Skeletal muscle tissue (tissue), 4 donors: ENCODE results near the gene NIPA2. TPM values are rescaled to one million over a fixed set of nuclear protein-coding genes. Genes with fewer than 3 reads are reported as not detected.

Experiments
- H3K27ac ChIP-seq: one replicate; pipeline ENCODE4 v1.7.0; 2013; ENCODE audit warnings: mild to moderate bottlenecking, low read depth, low read length, inconsistent platforms
- H3K27me3 ChIP-seq, 3 donors: one replicate each; pipeline ENCODE4 v1.7.0; 2013; ENCODE audit warnings: low read length in 3 of 3; ENCODE audit not compliant: control insufficient read depth in 3 of 3, insufficient read depth in 3 of 3
- H3K36me3 ChIP-seq, 3 donors: one replicate each; pipeline ENCODE4 v1.7.0; 2013; ENCODE audit warnings: low read length in 3 of 3; ENCODE audit not compliant: control insufficient read depth in 3 of 3, insufficient read depth in 3 of 3
- H3K4me1 ChIP-seq, 3 donors: one replicate each; pipeline ENCODE4 v1.7.0; 2013; ENCODE audit warnings: low read length in 3 of 3, mild to moderate bottlenecking in 3 of 3; ENCODE audit not compliant: control insufficient read depth in 3 of 3, insufficient read depth in 3 of 3
- H3K4me3 ChIP-seq, 3 donors: one replicate each; pipeline ENCODE4 v1.7.0; 2013; ENCODE audit warnings: low read length in 3 of 3
- H3K9ac ChIP-seq, 3 donors: one replicate each; pipeline ENCODE4 v1.7.0; 2013; ENCODE audit warnings: low read length in 3 of 3, mild to moderate bottlenecking in 3 of 3, moderate library complexity in 2 of 3, low read depth in 1 of 3
- H3K9me3 ChIP-seq, 3 donors: one replicate each; pipeline ENCODE4 v1.7.0; 2013; ENCODE audit warnings: low read length in 3 of 3; ENCODE audit not compliant: control insufficient read depth in 3 of 3
- total RNA-seq: library from RNA; depleted of rRNA; stranded (reverse); fragments of >200 nt; gene quantifications from one replicate; pipeline ENCODE4 v1.2.3, GENCODE V29; 2014
- donor health status: Osteomylitis.

The NIPA2 gene
- total RNA-seq, 1 donor from 2014 or later = 32.4 TPM

- Histone ChIP-seq H3K27me3 (no peaks in the 10 kb centered on the region), H3K9me3 (no peaks in the 10 kb centered on the region), H3K4me1 (peaks cover 0 to 2% (median 0%) of the 10 kb centered on the region in 3 donors), H3K27ac (no peak overlapping the region), H3K4me3 (no peak overlapping the region), H3K9ac (no peak overlapping the region), H3K36me3 (peaks cover 36 to 70% (median 39%) of the 10 kb centered on the region in 3 donors)
Measured at GRCh38 chr15:22873841-22874240, 35.4 kb downstream of the NIPA2 start.

- Histone ChIP-seq H3K9me3 (no peaks in the 10 kb centered on the region), H3K27me3 (no peaks in the 10 kb centered on the region), H3K36me3 (peaks cover 34 to 66% (median 35%) of the 10 kb centered on the region in 3 donors), H3K27ac (no peak overlapping the region), H3K4me1 (peaks cover 0 to 2% (median 0%) of the 10 kb centered on the region in 3 donors), H3K4me3 (no peak overlapping the region), H3K9ac (no peak overlapping the region)
Measured at GRCh38 chr15:22874256-22874655, 35.8 kb downstream of the NIPA2 start.

- Histone ChIP-seq H3K9me3 (no peaks in the 10 kb centered on the region), H3K27me3 (no peaks in the 10 kb centered on the region), H3K4me1 (peaks cover 0 to 2% (median 0%) of the 10 kb centered on the region in 3 donors), H3K4me3 (no peak overlapping the region), H3K9ac (no peak overlapping the region), H3K36me3 (peaks cover 28 to 59% (median 32%) of the 10 kb centered on the region in 3 donors), H3K27ac (no peak overlapping the region)
Measured at GRCh38 chr15:22874966-22875365, 36.5 kb downstream of the NIPA2 start.

- Histone ChIP-seq H3K27me3 (no peaks in the 10 kb centered on the region), H3K4me3 (no peak overlapping the region), H3K27ac (no peak overlapping the region), H3K9ac (no peak overlapping the region), H3K9me3 (no peaks in the 10 kb centered on the region), H3K36me3 (peaks cover 30 to 63% (median 49%) of the 10 kb centered on the region in 3 donors), H3K4me1 (no peaks in the 10 kb centered on the region)
Measured at GRCh38 chr15:22877117-22877516, 38.7 kb downstream of the NIPA2 start.

GRCh38 chr15:22877607-22878006, 39.1 kb downstream of the NIPA2 start:
- Histone ChIP-seq H3K27me3 (no peaks in the 10 kb centered on the region), H3K36me3 (peaks cover 35 to 65% (median 52%) of the 10 kb centered on the region in 3 donors), H3K9ac (no peak overlapping the region), H3K4me1 (no peaks in the 10 kb centered on the region), H3K4me3 (no peak overlapping the region), H3K27ac (no peak overlapping the region), H3K9me3 (no peaks in the 10 kb centered on the region)

GRCh38 chr15:22878103-22878502, 39.6 kb downstream of the NIPA2 start:
- Histone ChIP-seq H3K4me3 (no peak overlapping the region), H3K9ac (no peak overlapping the region), H3K9me3 (no peaks in the 10 kb centered on the region), H3K36me3 (peaks cover 35 to 64% (median 48%) of the 10 kb centered on the region in 3 donors), H3K27me3 (no peaks in the 10 kb centered on the region), H3K27ac (no peak overlapping the region), H3K4me1 (no peaks in the 10 kb centered on the region)

- no peak overlapping the region for H3K4me3 ChIP-seq
- no peak overlapping the region for H3K27ac ChIP-seq
- no peak overlapping the region for H3K9ac ChIP-seq
- H3K27me3 ChIP-seq = no peaks in the 10 kb centered on the region
- no peaks in the 10 kb centered on the region for H3K9me3 ChIP-seq
- peaks cover 25 to 46% (median 35%) of the 10 kb centered on the region in 3 donors for H3K36me3 ChIP-seq
- H3K4me1 ChIP-seq = no peaks in the 10 kb centered on the region
Measured at GRCh38 chr15:22880068-22880980, 41.9 kb downstream of the NIPA2 start.

- H3K9me3 ChIP-seq = no peaks in the 10 kb centered on the region
- H3K27ac ChIP-seq = no peak overlapping the region
- no peaks in the 10 kb centered on the region for H3K27me3 ChIP-seq
- H3K4me1 ChIP-seq = no peaks in the 10 kb centered on the region
- no peak overlapping the region for H3K4me3 ChIP-seq
- no peak overlapping the region for H3K9ac ChIP-seq
- H3K36me3 ChIP-seq = peaks cover 25 to 42% (median 33%) of the 10 kb centered on the region in 3 donors
Measured at GRCh38 chr15:22880981-22881738, 42.7 kb downstream of the NIPA2 start.

- Histone ChIP-seq H3K27ac (no peak overlapping the region), H3K27me3 (no peaks in the 10 kb centered on the region), H3K36me3 (peaks cover 25 to 40% (median 33%) of the 10 kb centered on the region in 3 donors), H3K4me1 (no peaks in the 10 kb centered on the region), H3K9me3 (no peaks in the 10 kb centered on the region), H3K9ac (no peak overlapping the region), H3K4me3 (no peak overlapping the region)
Measured at GRCh38 chr15:22881739-22882440, 43.4 kb downstream of the NIPA2 start.
